K562 (cell line): ENCODE data around the gene SELENOT. TPM values are rescaled to one million over a fixed set of nuclear protein-coding genes. Genes with fewer than 3 reads are reported as not detected.

Experiments used
- ATAC-seq: fragments of 200-7000 bp; cut with Tn5 transposase; 3 replicates; pipeline ENCODE4 v1.9.1; 2020; ENCODE audit warnings: moderate library complexity
- BruUV-seq: library from RNA; stranded (reverse); fragments of 400-500 nt; replicated peaks from 2 replicates; lab custom pipeline; 2021; lab: Mats Ljungman, UMichigan
- CTCF ChIA-PET: fragments of 300-600 bp; formaldehyde crosslinking; extraction: SDS; loops from one replicate; lab custom pipeline; 2021; ENCODE audit warnings: low intra/inter-chr PET ratio; lab: Yijun Ruan, JAX
- POLR2A ChIA-PET: fragments of 300-600, 350-650 bp; sonication (Branson Sonifier 250); formaldehyde crosslinking; extraction: SDS; loops from one replicate; lab custom pipeline; 2021; ENCODE audit warnings: antibody characterized with exemption, inconsistent platforms; lab: Yijun Ruan, JAX
- DNase-seq, 4 experiments: peaks; one replicate each; pipeline versions ENCODE4 v3.0.0 to v3.0.0-alpha.2; 2011 to 2018; ENCODE audit warnings: low spot score in 3 of 4, mixed read lengths in 3 of 4; ENCODE audit errors: extremely low read depth in 1 of 4
- FAIRE-seq: peaks from 2 replicates; lab custom pipeline; 2011; peaks lifted over from hg19 to GRCh38; lab: Jason Lieb, UNC
- H2AFZ ChIP-seq: 2 replicates; pipeline ENCODE4 v1.6.0; 2011; ENCODE audit warnings: low read depth, low read length, control low read depth, inconsistent platforms
- H3K27ac ChIP-seq: fragments of 200-600 bp; 3 replicates; pipeline ENCODE4 v1.8.0; 2011; ENCODE audit warnings: low read depth, mild to moderate bottlenecking, control low read depth, inconsistent platforms, low read length, moderate library complexity, mixed read lengths; ENCODE audit errors: extremely low read depth
- H3K27me3 ChIP-seq, 2 experiments: fragments of 300-600 bp in 1 of 2; 2 replicates in 1 of 2; 3 replicates in 1 of 2; pipeline versions ENCODE4 v1.6.0 to v1.8.0; 2011; ENCODE audit warnings: inconsistent platforms in 2 of 2, low read length in 2 of 2, mild to moderate bottlenecking in 1 of 2, mixed read lengths in 1 of 2, moderate library complexity in 1 of 2; ENCODE audit not compliant: control insufficient read depth in 2 of 2, insufficient read depth in 2 of 2
- H3K36me3 ChIP-seq: fragments of 300-600 bp; 3 replicates; pipeline ENCODE4 v1.8.0; 2011; ENCODE audit warnings: mild to moderate bottlenecking, low read length, inconsistent platforms; ENCODE audit not compliant: control insufficient read depth, insufficient read depth
- H3K4me1 ChIP-seq, 2 experiments: fragments of 200-600 bp in 1 of 2; replicated peaks in 1 of 2; 2 replicates in 1 of 2; 3 replicates in 1 of 2; pipeline versions ENCODE4 v1.5.1 to v1.8.0; 2011; ENCODE audit warnings: inconsistent platforms in 2 of 2, low read length in 2 of 2, mild to moderate bottlenecking in 1 of 2, mixed read lengths in 1 of 2, moderate library complexity in 1 of 2; ENCODE audit not compliant: control insufficient read depth in 2 of 2, insufficient read depth in 2 of 2
- H3K4me2 ChIP-seq: 2 replicates; pipeline ENCODE4 v1.6.1; 2011; ENCODE audit warnings: low read length, control low read depth, inconsistent platforms, mixed read lengths; ENCODE audit not compliant: insufficient read depth
- H3K4me3 ChIP-seq: fragments of 200-600 bp; sonication (generic), shearing (Covaris generic); 2 replicates; pipeline ENCODE4 v1.5.1; 2016; ENCODE audit warnings: control low read depth, inconsistent platforms
- H3K79me2 ChIP-seq: fragments of 200-600 bp; 3 replicates; pipeline ENCODE4 v1.8.0; 2011; ENCODE audit warnings: low read length, inconsistent platforms; ENCODE audit not compliant: control insufficient read depth, insufficient read depth
- H3K9ac ChIP-seq, 2 experiments: 2 replicates each; pipeline versions ENCODE4 v1.6.0 to v1.6.1; 2011; ENCODE audit warnings: low read depth in 2 of 2, low read length in 2 of 2, control low read depth in 1 of 2, inconsistent platforms in 1 of 2, mild to moderate bottlenecking in 1 of 2, mixed read lengths in 1 of 2; ENCODE audit not compliant: insufficient read depth in 1 of 2
- H3K9me1 ChIP-seq: one replicate; pipeline ENCODE4 v1.6.0; 2011; ENCODE audit warnings: inconsistent platforms, mild to moderate bottlenecking, low read length, moderate library complexity; ENCODE audit not compliant: control insufficient read depth, insufficient read depth
- H3K9me3 ChIP-seq: replicated peaks from 2 replicates; pipeline ENCODE4 v1.5.1; 2011; ENCODE audit warnings: low read depth, low read length, inconsistent platforms; ENCODE audit not compliant: control insufficient read depth, insufficient read depth
- H4K20me1 ChIP-seq: replicated peaks from 2 replicates; pipeline ENCODE4 v1.6.1; 2011; ENCODE audit warnings: low read length, inconsistent platforms, mixed read lengths; ENCODE audit not compliant: control insufficient read depth, insufficient read depth
- ATF3 ChIP-seq, 2 experiments: fragments of 450-650 bp in 1 of 2; sonication (generic) in 1 of 2; formaldehyde crosslinking in 1 of 2; IDR thresholded peaks in 1 of 2; conservative IDR thresholded peaks in 1 of 2; 2 replicates each; pipeline versions ENCODE4 v1.6.1 to v1.8.1; 2016 to 2023; ENCODE audit warnings: mild to moderate bottlenecking in 2 of 2, moderate library complexity in 2 of 2, inconsistent platforms in 1 of 2, missing genetic modification reagents in 1 of 2
- JUND ChIP-seq, 2 experiments: IDR thresholded peaks; 2 replicates in 1 of 2; 3 replicates in 1 of 2; pipeline ENCODE4 v1.6.1; 2011; ENCODE audit warnings: borderline replicate concordance in 2 of 2, low read depth in 2 of 2, low read length in 2 of 2, improper control_type of control experiment in 1 of 2, missing biosample characterization in 1 of 2, missing genetic modification characterization in 1 of 2, missing genetic modification reagents in 1 of 2
- THRB ChIP-seq: fragments of 450-650 bp; formaldehyde crosslinking; conservative IDR thresholded peaks from 2 replicates; pipeline ENCODE4 v1.4.0; 2022; ENCODE audit warnings: mild to moderate bottlenecking, missing genetic modification characterization
- WGBS: fragments of 100-300 bp; shearing (Covaris generic); methylation state at CpG from one replicate; pipeline ENCODE4 v1.1.6; 2016; ENCODE audit warnings: low coverage, mixed read lengths; ENCODE audit not compliant: insufficient coverage; ENCODE audit errors: missing lambda C conversion rate; 5-methylcytosine and 5-hydroxymethylcytosine counted together
- in situ Hi-C: fragments of 300-500 bp; cut with MboI; formaldehyde crosslinking; loops from 4 replicates; pipeline ENCODE4 v1.15.0; 2018; ENCODE audit warnings: inconsistent platforms, mixed read lengths
- intact Hi-C: fragments of 100-400 bp; cut with micrococcal nuclease; formaldehyde crosslinking; loops from 2 replicates; pipeline ENCODE4 v1.14.2; 2022
- polyA plus RNA-seq, 8 experiments: library from polyadenylated mRNA; depleted of rRNA in 4 of 8; stranded (reverse) in 5 of 8; unstranded in 3 of 8; fragments of >200 nt; fragmentation: Nextera tagmentation in 2 of 8; fragmentation: Illumina TruSeq in 1 of 8; extraction: Ambion mirVana in 2 of 8; extraction: Trizol in 1 of 8; gene quantifications; 2 replicates each; pipeline versions ENCODE4 v1.2.1 to v1.2.3, GENCODE V29; 2011 to 2014; ENCODE audit warnings: inconsistent platforms in 1 of 8, missing spikeins in 1 of 8
- total RNA-seq, 7 experiments: library from RNA; depleted of rRNA in 6 of 7; stranded (reverse); fragments of >200 nt in 6 of 7; fragmentation: Illumina TruSeq in 2 of 7; extraction: Trizol in 2 of 7; gene quantifications; 2 replicates each; pipeline versions ENCODE4 v1.2.1 to v1.2.3, GENCODE V29; 2011 to 2021; ENCODE audit warnings: low replicate concordance in 1 of 7

The SELENOT gene
- total and polyA plus RNA-seq, 9 of the 15 experiments (the other 6 are each of a cell fraction or from before 2014, with no cell fraction given) = 33.0 to 411 (median 91.9) TPM

- no peak overlapping the region for H2AFZ ChIP-seq
- intact Hi-C loops = no loop called here
- TF ChIP-seq JUND (IDR thresholded peaks at IDR 0.05; ENCODE audit: borderline replicate concordance, low read depth, low read length) = peak; percentile 22; the same call in 1 of the 2 replicates
- peak; percentile 27; the same call in 1 of the 3 replicates for TF ChIP-seq JUND (tag; IDR thresholded peaks at IDR 0.05; ENCODE audit: borderline replicate concordance, low read depth, low read length)
- no peak for TF ChIP-seq THRB (CRISPR knock-in tag)
- peak; percentile 55 for TF ChIP-seq ATF3 (IDR thresholded peaks at IDR 0.05)
- TF ChIP-seq ATF3 (CRISPR knock-in tag; conservative IDR thresholded peaks at IDR 0.05) = no peak
- H3K9me1 ChIP-seq = no peaks in the 10 kb centered on the region
- H3K9me3 ChIP-seq = no peaks in the 10 kb centered on the region
- ChIA-PET CTCF (no interaction called here), POLR2A (no interaction called here)
- H3K27me3 ChIP-seq = no peaks in the 10 kb centered on the region
- no peak overlapping the region for H3K27ac ChIP-seq
- H3K4me3 ChIP-seq = no peak overlapping the region
- WGBS = 54% methylated on average over 5 of the region's 5 CpGs
- H3K36me3 ChIP-seq = no peaks in the 10 kb centered on the region
- no peaks in the 10 kb centered on the region for H3K79me2 ChIP-seq
- ATAC-seq (no peak), DNase-seq (no peak), FAIRE-seq (no peak)
- BruUV-seq = no TSS peak
- peaks cover 0 to 12% of the 10 kb centered on the region in 2 experiments; a peak in 2 of 5 replicates for H3K4me1 ChIP-seq
- in situ Hi-C loops = no loop called here
- no peaks in the 10 kb centered on the region for H4K20me1 ChIP-seq
- no peak overlapping the region for H3K9ac ChIP-seq
- no peak overlapping the region for H3K4me2 ChIP-seq
Observed at GRCh38 chr3:150639262-150639661, 36.1 kb downstream of the SELENOT start.
